Gastroesophageal sphincter (tissue), 4 donors: ENCODE data around the gene GPR27. TPM values are rescaled to one million over a fixed set of nuclear protein-coding genes. Genes with fewer than 3 reads are reported as not detected.

Experiments
- ATAC-seq: fragments of 150-250 bp; one replicate; pipeline ENCODE4 v1.9.1; 2016; ENCODE audit warnings: mild to moderate bottlenecking, moderate library complexity
- H3K27ac ChIP-seq, 4 donors: fragments of 200-600 bp; sonication (generic) in 3 of 4; 1 replicate in 3 of 4; 2 replicates in 1 of 4; pipeline ENCODE4 v1.5.1; 2016 to 2019
- H3K27me3 ChIP-seq: fragments of 200-600 bp; sonication (generic); one replicate; pipeline ENCODE4 v1.5.1; 2019
- H3K36me3 ChIP-seq, 2 donors: fragments of 200-600 bp; sonication (generic); one replicate each; pipeline ENCODE4 v1.5.1; 2019; ENCODE audit warnings: control low read depth in 1 of 2
- H3K4me1 ChIP-seq, 3 donors: fragments of 200-600 bp; sonication (generic); 1 replicate in 2 of 3; 2 replicates in 1 of 3; pipeline ENCODE4 v1.5.1; 2016 to 2019; ENCODE audit warnings: control low read depth in 2 of 3
- H3K4me3 ChIP-seq, 2 donors: fragments of 200-600 bp; sonication (generic); one replicate each; pipeline ENCODE4 v1.5.1; 2019; ENCODE audit warnings: mild to moderate bottlenecking in 1 of 2, moderate library complexity in 1 of 2
- H3K9me3 ChIP-seq, 3 donors: fragments of 200-600 bp; sonication (generic); one replicate each; pipeline ENCODE4 v1.5.1; 2017 to 2019; ENCODE audit warnings: control low read depth in 2 of 3
- EP300 ChIP-seq: sonication (generic); formaldehyde crosslinking; IDR thresholded peaks from one replicate; pipeline ENCODE4 v1.6.1; 2017; ENCODE audit warnings: antibody characterized with exemption, mild to moderate bottlenecking
- POLR2A ChIP-seq, 2 donors: fragments of 450-650 bp; IDR thresholded peaks; one replicate each; pipeline ENCODE4 v1.6.1; 2017; ENCODE audit warnings: antibody characterized with exemption in 2 of 2, mild to moderate bottlenecking in 2 of 2, moderate library complexity in 1 of 2
- POLR2AphosphoS5 ChIP-seq: sonication (generic); formaldehyde crosslinking; IDR thresholded peaks from one replicate; pipeline ENCODE4 v1.6.1; 2017; ENCODE audit warnings: antibody characterized with exemption
- WGBS, 2 donors: methylation state at CpG; one replicate each; pipeline ENCODE4 v1.1.5; 2018; ENCODE audit warnings: low coverage in 1 of 2; 5-methylcytosine and 5-hydroxymethylcytosine counted together
- total RNA-seq, 4 donors: library from RNA; depleted of rRNA; stranded (reverse); fragments of >200 nt; gene quantifications; one replicate each; pipeline ENCODE4 v1.1.0, GENCODE V29; 2016
- TF ChIP-seq, protein P1 (sequence below), 4 experiments: fragments of 200-600 bp in 2 of 4; fragments of 450-650 bp in 2 of 4; sonication (generic) in 1 of 4; IDR thresholded peaks; one replicate each; pipeline ENCODE4 v1.5.1; 2017 to 2019; ENCODE audit warnings: antibody characterized with exemption in 4 of 4, mild to moderate bottlenecking in 2 of 4, moderate library complexity in 2 of 4

GPR27 gene
- total RNA-seq, 4 donors from 2014 or later, result 1.7 to 2.8 (median 2.0) TPM

DNA sequence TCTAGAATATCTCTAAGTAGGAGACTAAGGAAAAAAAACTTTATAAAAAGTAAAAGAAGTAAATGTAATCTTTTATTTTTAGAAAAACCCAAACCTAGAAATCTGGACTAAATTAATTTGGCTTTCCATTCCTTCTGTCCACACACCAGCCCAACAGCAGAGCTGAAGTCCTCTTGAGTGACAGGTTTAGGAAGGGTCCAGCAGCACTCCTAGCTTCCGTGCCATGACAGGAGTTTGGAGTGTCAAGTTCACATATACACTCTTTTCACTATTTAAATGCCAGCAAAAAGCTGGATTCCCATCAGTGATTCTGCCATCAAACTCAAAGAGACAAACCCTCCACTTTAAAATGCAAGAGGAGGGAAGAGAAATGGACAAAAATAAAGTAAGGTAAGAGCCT is 18.2 kb downstream of the GPR27 start:
- ATAC-seq, result no peak
- Histone ChIP-seq H3K27me3 (peaks cover 48% of the 10 kb centered on the region), H3K9me3 (no peaks in the 10 kb centered on the region), H3K4me1 (no peaks in the 10 kb centered on the region), H3K4me3 (no peak overlapping the region), H3K27ac (no peak overlapping the region), H3K36me3 (no peaks in the 10 kb centered on the region)
- TF ChIP-seq EP300 (no peak), POLR2AphosphoS5 (no peak), POLR2A (IDR thresholded peaks at IDR 0.05) (no peak)
- TF ChIP-seq, protein P1, sequence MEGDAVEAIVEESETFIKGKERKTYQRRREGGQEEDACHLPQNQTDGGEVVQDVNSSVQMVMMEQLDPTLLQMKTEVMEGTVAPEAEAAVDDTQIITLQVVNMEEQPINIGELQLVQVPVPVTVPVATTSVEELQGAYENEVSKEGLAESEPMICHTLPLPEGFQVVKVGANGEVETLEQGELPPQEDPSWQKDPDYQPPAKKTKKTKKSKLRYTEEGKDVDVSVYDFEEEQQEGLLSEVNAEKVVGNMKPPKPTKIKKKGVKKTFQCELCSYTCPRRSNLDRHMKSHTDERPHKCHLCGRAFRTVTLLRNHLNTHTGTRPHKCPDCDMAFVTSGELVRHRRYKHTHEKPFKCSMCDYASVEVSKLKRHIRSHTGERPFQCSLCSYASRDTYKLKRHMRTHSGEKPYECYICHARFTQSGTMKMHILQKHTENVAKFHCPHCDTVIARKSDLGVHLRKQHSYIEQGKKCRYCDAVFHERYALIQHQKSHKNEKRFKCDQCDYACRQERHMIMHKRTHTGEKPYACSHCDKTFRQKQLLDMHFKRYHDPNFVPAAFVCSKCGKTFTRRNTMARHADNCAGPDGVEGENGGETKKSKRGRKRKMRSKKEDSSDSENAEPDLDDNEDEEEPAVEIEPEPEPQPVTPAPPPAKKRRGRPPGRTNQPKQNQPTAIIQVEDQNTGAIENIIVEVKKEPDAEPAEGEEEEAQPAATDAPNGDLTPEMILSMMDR (IDR thresholded peaks at IDR 0.05), result no peak
- WGBS, 2 donors, result 38% methylated on average over 1 of the region's 1 CpG; no CpG with 5 or more reads in 1 of the 2 donors

DNA sequence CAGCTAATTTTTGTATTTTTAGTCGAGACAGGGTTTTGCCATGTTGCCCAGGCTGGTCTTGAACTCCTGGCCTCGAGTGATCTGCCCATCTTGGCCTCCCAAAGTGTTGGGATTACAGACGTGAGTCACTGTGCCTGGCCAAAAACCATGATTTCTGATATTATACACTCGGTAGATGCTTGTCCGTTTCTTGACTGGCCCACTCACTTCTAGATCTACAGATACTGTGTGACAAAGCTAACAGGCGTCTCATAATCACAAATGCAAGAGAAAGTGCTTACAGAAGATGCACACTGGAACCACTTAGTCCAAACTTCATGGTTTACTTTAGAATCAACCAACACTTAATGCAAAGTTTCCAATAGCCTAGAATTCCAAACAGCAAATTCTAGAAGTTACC is 22.9 kb downstream of the GPR27 start:
- no peak for ATAC-seq
- Histone ChIP-seq H3K27ac (no peak overlapping the region), H3K27me3 (peaks cover 72% of the 10 kb centered on the region), H3K9me3 (no peaks in the 10 kb centered on the region), H3K36me3 (no peaks in the 10 kb centered on the region), H3K4me1 (no peaks in the 10 kb centered on the region), H3K4me3 (no peak overlapping the region)
- no peak for TF ChIP-seq POLR2A (IDR thresholded peaks at IDR 0.05)
- no peak for TF ChIP-seq EP300
- no peak for TF ChIP-seq POLR2AphosphoS5
- TF ChIP-seq, protein P1 (IDR thresholded peaks at IDR 0.05), result no peak
- WGBS, 2 donors, result 71 to 86% methylated on average over 1 to 3 of the region's 6 CpGs

DNA sequence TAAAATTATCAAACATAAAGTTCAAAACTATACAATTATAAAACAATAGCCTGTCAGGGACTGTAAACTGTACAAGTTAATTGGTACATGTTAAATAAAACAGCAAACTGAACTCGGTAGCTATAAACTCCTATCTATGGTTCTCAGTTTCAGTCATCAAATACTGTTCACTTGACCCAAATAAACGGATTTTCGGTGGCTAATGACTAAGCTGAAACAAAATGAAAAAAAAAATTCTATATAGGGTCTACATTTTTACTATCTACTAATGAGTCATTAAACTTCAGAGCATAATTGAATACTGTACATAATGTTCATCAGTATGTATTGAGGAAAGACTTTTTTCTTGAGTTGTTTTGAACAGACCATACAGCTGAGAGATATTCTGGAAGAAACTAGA is 24.7 kb downstream of the GPR27 start:
- Histone ChIP-seq H3K36me3 (no peaks in the 10 kb centered on the region), H3K9me3 (no peaks in the 10 kb centered on the region), H3K4me1 (no peaks in the 10 kb centered on the region), H3K27me3 (peaks cover 84% of the 10 kb centered on the region), H3K4me3 (no peak overlapping the region), H3K27ac (no peak overlapping the region)
- WGBS, 2 donors, result 78 to 87% methylated on average over 3 of the region's 3 CpGs
- no peak for TF ChIP-seq POLR2A (IDR thresholded peaks at IDR 0.05)
- no peak for TF ChIP-seq EP300
- TF ChIP-seq POLR2AphosphoS5, result no peak
- TF ChIP-seq, protein P1 (IDR thresholded peaks at IDR 0.05), result no peak
- ATAC-seq, result no peak

DNA sequence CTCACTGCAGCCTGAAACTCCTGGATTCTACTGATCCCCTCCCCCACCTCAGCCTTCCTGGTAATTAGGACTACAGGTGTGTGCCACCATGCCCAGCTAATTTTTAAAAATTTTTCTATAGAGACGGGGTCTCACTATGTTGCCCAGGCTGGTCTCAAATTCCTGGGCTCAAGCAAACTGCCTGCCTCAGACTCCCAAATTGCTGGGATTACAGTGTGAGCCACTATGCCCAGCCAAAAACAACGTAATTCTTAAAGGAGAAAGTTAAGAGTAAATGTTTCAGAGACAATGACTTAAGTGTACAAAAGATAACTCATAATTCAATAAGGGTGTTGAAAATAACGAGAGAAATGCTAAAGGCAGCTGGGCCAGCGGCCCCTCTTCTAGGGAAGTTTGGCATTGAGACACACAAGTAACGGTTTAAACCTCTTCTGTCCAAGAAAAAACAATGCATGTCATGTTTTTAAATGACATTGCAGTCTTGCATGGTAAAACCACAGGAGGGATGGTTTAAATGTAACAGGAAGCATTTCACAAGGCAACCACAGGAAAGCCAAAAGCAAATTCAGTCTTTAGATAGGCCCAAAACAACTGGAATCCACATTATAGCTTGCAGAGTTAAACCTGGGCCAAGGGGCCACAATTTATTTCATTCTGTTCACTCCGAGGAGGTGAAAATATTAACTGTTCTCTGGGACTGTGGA is 26.2 kb downstream of the GPR27 start:
- no peak for ATAC-seq
- H3K9me3 ChIP-seq, result no peaks in the 10 kb centered on the region
- TF ChIP-seq EP300, result no peak
- no peak for TF ChIP-seq POLR2A (IDR thresholded peaks at IDR 0.05)
- no peak for TF ChIP-seq POLR2AphosphoS5
- TF ChIP-seq, protein P1 (IDR thresholded peaks at IDR 0.05), result no peak
- H3K27me3 ChIP-seq, result peaks cover 98% of the 10 kb centered on the region
- H3K4me1 ChIP-seq, result peaks cover 0 to 10% (median 5%) of the 10 kb centered on the region in 3 donors
- H3K36me3 ChIP-seq, result no peaks in the 10 kb centered on the region
- H3K4me3 ChIP-seq, result no peak overlapping the region
- WGBS, 2 donors, result 68 to 70% methylated on average over 5 of the region's 6 CpGs
- H3K27ac ChIP-seq, result no peak overlapping the region

DNA sequence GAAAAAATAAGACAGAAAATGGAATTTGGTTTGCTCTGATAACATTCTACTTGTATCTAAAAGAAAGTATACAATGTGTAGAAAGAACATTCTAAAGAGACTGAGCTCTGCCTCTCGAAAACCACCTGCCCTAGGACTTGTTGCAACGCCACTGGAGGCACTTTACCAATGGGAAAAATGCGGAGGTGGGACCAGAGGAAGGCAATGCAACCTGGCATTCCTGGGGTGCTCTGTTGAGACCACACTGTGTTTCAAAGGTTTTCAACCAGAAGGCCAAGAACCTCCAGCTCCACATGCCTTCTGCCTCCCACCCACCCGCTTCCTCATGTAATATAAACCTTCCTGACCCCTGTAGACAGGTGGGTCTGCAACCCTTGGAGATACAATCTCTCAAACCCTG is 26.8 kb downstream of the GPR27 start:
- ATAC-seq, result no peak
- H3K36me3 ChIP-seq, result no peaks in the 10 kb centered on the region
- TF ChIP-seq EP300, result no peak
- TF ChIP-seq POLR2AphosphoS5, result no peak
- TF ChIP-seq, protein P1 (IDR thresholded peaks at IDR 0.05), result no peak
- no peak for TF ChIP-seq POLR2A (IDR thresholded peaks at IDR 0.05)
- H3K27me3 ChIP-seq, result peaks cover 99% of the 10 kb centered on the region
- no peak overlapping the region for H3K4me3 ChIP-seq
- H3K9me3 ChIP-seq, result no peaks in the 10 kb centered on the region
- H3K4me1 ChIP-seq, result peaks cover 0 to 16% (median 6%) of the 10 kb centered on the region in 3 donors
- H3K27ac ChIP-seq, result no peak overlapping the region
- WGBS, 2 donors, result 67 to 96% methylated on average over 3 to 4 of the region's 4 CpGs
